Ishikawa (cell line): ENCODE data around the gene TBC1D21.

Experiments used
- EP300 ChIP-seq: IDR thresholded peaks from 2 replicates; pipeline ENCODE4 v1.6.1; 2012; ENCODE audit warnings: borderline replicate concordance
- FOXM1 ChIP-seq: IDR thresholded peaks from 2 replicates; pipeline ENCODE4 v1.6.1; 2012; ENCODE audit warnings: low read depth, borderline replicate concordance
- RAD21 ChIP-seq: IDR thresholded peaks from 2 replicates; pipeline ENCODE4 v1.6.1; 2012; ENCODE audit warnings: low read depth
- TCF12 ChIP-seq: IDR thresholded peaks from 2 replicates; pipeline ENCODE4 v1.6.1; 2012; ENCODE audit warnings: low read depth
- ZBTB7A ChIP-seq: IDR thresholded peaks from 2 replicates; pipeline ENCODE4 v1.6.1; 2012; ENCODE audit warnings: low read depth
- TF ChIP-seq, protein P1 (sequence below): IDR thresholded peaks from 2 replicates; pipeline ENCODE4 v1.6.1; 2012; ENCODE audit warnings: low read depth, mild to moderate bottlenecking
- TF ChIP-seq, protein P2 (sequence below): IDR thresholded peaks from 2 replicates; pipeline ENCODE4 v1.6.1; 2012

DNA sequence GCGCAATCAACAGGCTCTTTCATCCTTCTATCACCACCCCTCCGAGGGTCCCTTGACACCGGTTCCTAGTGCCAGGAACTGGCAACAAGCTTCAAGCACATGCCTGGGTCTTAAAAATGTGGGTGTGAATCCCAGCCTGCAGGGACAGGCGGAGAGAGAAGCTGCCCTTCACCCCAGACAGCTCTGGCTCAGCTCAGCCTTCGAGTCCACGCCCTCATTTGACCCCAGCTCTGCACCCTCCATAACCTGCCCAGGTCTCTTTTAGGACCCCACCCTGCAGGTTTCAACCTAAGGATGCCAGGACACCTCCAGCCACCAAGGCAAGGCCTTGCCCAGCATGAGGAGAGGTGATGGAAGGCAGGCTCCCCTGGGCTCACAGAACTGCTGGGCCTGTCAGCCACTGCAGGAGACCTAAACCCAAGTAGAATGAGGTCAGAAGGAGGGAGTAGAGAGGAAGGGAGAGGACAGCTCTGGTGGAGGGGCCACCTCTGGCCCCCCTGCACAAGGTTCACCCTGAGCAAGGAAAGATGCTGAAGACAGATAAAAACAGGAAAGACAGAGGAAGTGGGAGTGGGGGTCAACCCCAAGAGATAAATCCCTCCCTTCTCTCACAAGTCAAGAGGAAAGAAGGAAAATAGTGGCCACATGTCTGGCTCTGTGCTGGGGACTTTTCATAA lies 50.3 kb downstream of the TBC1D21 start:
- no peak for TF ChIP-seq TCF12
- TF ChIP-seq ZBTB7A = no peak
- TF ChIP-seq, protein P1, sequence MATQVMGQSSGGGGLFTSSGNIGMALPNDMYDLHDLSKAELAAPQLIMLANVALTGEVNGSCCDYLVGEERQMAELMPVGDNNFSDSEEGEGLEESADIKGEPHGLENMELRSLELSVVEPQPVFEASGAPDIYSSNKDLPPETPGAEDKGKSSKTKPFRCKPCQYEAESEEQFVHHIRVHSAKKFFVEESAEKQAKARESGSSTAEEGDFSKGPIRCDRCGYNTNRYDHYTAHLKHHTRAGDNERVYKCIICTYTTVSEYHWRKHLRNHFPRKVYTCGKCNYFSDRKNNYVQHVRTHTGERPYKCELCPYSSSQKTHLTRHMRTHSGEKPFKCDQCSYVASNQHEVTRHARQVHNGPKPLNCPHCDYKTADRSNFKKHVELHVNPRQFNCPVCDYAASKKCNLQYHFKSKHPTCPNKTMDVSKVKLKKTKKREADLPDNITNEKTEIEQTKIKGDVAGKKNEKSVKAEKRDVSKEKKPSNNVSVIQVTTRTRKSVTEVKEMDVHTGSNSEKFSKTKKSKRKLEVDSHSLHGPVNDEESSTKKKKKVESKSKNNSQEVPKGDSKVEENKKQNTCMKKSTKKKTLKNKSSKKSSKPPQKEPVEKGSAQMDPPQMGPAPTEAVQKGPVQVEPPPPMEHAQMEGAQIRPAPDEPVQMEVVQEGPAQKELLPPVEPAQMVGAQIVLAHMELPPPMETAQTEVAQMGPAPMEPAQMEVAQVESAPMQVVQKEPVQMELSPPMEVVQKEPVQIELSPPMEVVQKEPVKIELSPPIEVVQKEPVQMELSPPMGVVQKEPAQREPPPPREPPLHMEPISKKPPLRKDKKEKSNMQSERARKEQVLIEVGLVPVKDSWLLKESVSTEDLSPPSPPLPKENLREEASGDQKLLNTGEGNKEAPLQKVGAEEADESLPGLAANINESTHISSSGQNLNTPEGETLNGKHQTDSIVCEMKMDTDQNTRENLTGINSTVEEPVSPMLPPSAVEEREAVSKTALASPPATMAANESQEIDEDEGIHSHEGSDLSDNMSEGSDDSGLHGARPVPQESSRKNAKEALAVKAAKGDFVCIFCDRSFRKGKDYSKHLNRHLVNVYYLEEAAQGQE = no peak
- TF ChIP-seq RAD21 = no peak
- no peak for TF ChIP-seq EP300
- TF ChIP-seq FOXM1 = no peak
- TF ChIP-seq, protein P2, sequence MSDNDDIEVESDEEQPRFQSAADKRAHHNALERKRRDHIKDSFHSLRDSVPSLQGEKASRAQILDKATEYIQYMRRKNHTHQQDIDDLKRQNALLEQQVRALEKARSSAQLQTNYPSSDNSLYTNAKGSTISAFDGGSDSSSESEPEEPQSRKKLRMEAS = no peak
